Spleen (tissue), 11 donors: Measurements from ENCODE around the gene RAD51D. TPM values are rescaled to one million over a fixed set of nuclear protein-coding genes. Genes with fewer than 3 reads are reported as not detected.
A peak's percentile ranks its signal among the peaks of the same experiment; 100 is the strongest.
"Not testable (repeated sequence)": the region's sequence is repeated elsewhere in the genome, so short reads cannot be mapped to it uniquely, and the experiment has no call there.

Experiments
- DNase-seq: peaks from one replicate; pipeline ENCODE4 v3.0.0-alpha.2; 2020
- H3K27ac ChIP-seq, 8 donors: fragments of 200-600 bp; sonication (generic) in 7 of 8; 1 replicate in 4 of 8; 2 replicates in 4 of 8; pipeline versions ENCODE4 v1.5.0 to v1.8.0; 2016 to 2021; ENCODE audit warnings: inconsistent platforms in 4 of 8, mild to moderate bottlenecking in 4 of 8, moderate library complexity in 1 of 8
- H3K27me3 ChIP-seq, 7 donors: fragments of 200-600 bp; sonication (generic) in 6 of 7; replicated peaks in 1 of 7; 1 replicate in 4 of 7; 2 replicates in 3 of 7; pipeline versions ENCODE4 v1.5.0 to v1.8.0; 2016 to 2021; ENCODE audit warnings: inconsistent platforms in 3 of 7, mild to moderate bottlenecking in 1 of 7
- H3K36me3 ChIP-seq, 6 donors: fragments of 200-600 bp; sonication (generic) in 5 of 6; 1 replicate in 4 of 6; 2 replicates in 2 of 6; pipeline versions ENCODE4 v1.5.0 to v1.8.0; 2016 to 2021; ENCODE audit warnings: inconsistent platforms in 2 of 6
- H3K4me1 ChIP-seq, 6 donors: fragments of 200-600 bp; sonication (generic) in 5 of 6; 1 replicate in 3 of 6; 2 replicates in 3 of 6; pipeline versions ENCODE4 v1.5.0 to v1.8.0; 2016 to 2021; ENCODE audit warnings: inconsistent platforms in 3 of 6
- H3K4me3 ChIP-seq, 8 donors: fragments of 200-600 bp; sonication (generic) in 7 of 8; 1 replicate in 4 of 8; 2 replicates in 4 of 8; pipeline versions ENCODE4 v1.5.0 to v1.8.0; 2016 to 2021; ENCODE audit warnings: inconsistent platforms in 4 of 8, mild to moderate bottlenecking in 4 of 8, moderate library complexity in 2 of 8
- H3K9me3 ChIP-seq, 8 donors: fragments of 200-600 bp; sonication (generic) in 7 of 8; 1 replicate in 4 of 8; 2 replicates in 4 of 8; pipeline versions ENCODE4 v1.5.0 to v1.8.0; 2016 to 2021; ENCODE audit warnings: inconsistent platforms in 4 of 8
- CTCF ChIP-seq, 11 experiments: fragments of 200-600 bp in 7 of 11; fragments of 450-650 bp in 4 of 11; sonication (generic) in 4 of 11; IDR thresholded peaks in 8 of 11; conservative IDR thresholded peaks in 3 of 11; 1 replicate in 7 of 11; 2 replicates in 4 of 11; pipeline versions ENCODE4 v1.4.0 to v1.8.0; 2016 to 2021; ENCODE audit warnings: antibody characterized with exemption in 11 of 11, inconsistent platforms in 4 of 11, mild to moderate bottlenecking in 1 of 11
- POLR2A ChIP-seq, 3 donors: fragments of 450-650 bp; IDR thresholded peaks; one replicate each; pipeline ENCODE4 v1.5.1; 2017; ENCODE audit warnings: antibody characterized with exemption in 3 of 3, mild to moderate bottlenecking in 1 of 3
- POLR2AphosphoS5 ChIP-seq, 3 donors: sonication (generic); formaldehyde crosslinking; IDR thresholded peaks; one replicate each; pipeline ENCODE4 v1.5.1; 2017; ENCODE audit warnings: antibody characterized with exemption in 3 of 3
- WGBS, 5 donors: extraction: QIAGEN DNeasy Blood & Tissue Kit in 3 of 5; methylation state at CpG; one replicate each; pipeline versions ENCODE4 v1.1.5 to v1.1.7; 2013 to 2018; 5-methylcytosine and 5-hydroxymethylcytosine counted together
- intact Hi-C: fragments of 100-400 bp; cut with DNase I; formaldehyde crosslinking; loops from one replicate; pipeline ENCODE4 v1.15.0; 2023; ENCODE audit warnings: low total_unique reads
- polyA plus RNA-seq, 3 donors: library from polyadenylated mRNA; stranded (reverse); fragments of 200-250 nt; gene quantifications; one replicate each; pipeline ENCODE4 v1.2.1, GENCODE V29; 2013
- total RNA-seq, 7 donors: library from RNA; depleted of rRNA in 3 of 7; stranded (reverse); fragments of >200 nt in 3 of 7; fragmentation: NEBNext Ultra II Directional in 4 of 7; extraction: Animal tissue kit (Norgen Biotek cat#: 25700) in 4 of 7; gene quantifications; one replicate each; pipeline versions ENCODE4 v1.1.0 to v1.2.1, GENCODE V29; 2016 to 2021
- donor health status: healthy with polysubstance abuse.
- donor health status: DM: no; HTN: no; CAD: no; lungs with moderate emphysema.
- donor health status: DM: no; HTN: no; CAD: no.
- donor health status: Bipolar disorder and iron deficiency.
- donor health status: healthy.
- donor health status: DM: no; HTN: no; CAD: no.
- donor health status: DM: yes; HTN: yes; CAD: no.

Gene RAD51D
- total and polyA plus RNA-seq, 10 donors, result 4.0 to 24.1 (median 14.4) TPM

GRCh38 chr17:35095741-35096140, 23.9 kb downstream of the RAD51D start:
- intact Hi-C loops, result no loop called here
- WGBS, 5 donors, result 92 to 100% (median 95%) methylated on average over 1 of the region's 1 CpG
- no peak overlapping the region for H3K4me3 ChIP-seq
- peaks cover 0 to 21% (median 0%) of the 10 kb centered on the region in 6 donors for H3K4me1 ChIP-seq
- no peak overlapping the region for H3K27ac ChIP-seq
- no peak for TF ChIP-seq POLR2AphosphoS5 (IDR thresholded peaks at IDR 0.05)
- no peak for TF ChIP-seq POLR2A (IDR thresholded peaks at IDR 0.05)
- TF ChIP-seq CTCF (IDR thresholded peaks at IDR 0.05 in 8 of 11, conservative IDR thresholded peaks at IDR 0.05 in 3 of 11), result no peak
- H3K9me3 ChIP-seq, result no peaks in the 10 kb centered on the region
- H3K27me3 ChIP-seq, result no peaks in the 10 kb centered on the region
- peaks cover 0 to 33% (median 15%) of the 10 kb centered on the region in 6 donors for H3K36me3 ChIP-seq
- no peak for DNase-seq

DNA sequence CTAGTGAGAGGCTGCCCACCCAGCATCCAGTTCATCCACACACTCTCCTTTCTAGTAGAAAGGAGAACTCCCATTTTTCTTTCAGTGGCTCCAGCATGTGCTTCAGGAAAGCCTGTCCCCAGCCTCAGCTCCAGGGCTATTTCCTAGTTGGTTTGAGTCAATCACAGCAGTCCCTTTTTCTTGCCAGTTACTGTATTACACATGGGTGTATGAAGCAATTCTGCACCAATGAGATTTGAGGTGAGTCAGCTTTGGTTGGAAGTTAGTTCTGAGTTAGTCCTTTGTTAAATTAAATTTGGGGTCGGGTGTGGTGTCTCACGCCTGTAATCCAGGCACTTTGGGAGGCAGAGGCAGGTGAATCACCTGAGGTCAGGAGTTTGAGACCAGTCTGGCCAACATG, 24.8 kb downstream of the RAD51D start:
- no peaks in the 10 kb centered on the region for H3K9me3 ChIP-seq
- no peaks in the 10 kb centered on the region for H3K27me3 ChIP-seq
- H3K36me3 ChIP-seq, result peaks cover 0 to 24% (median 7%) of the 10 kb centered on the region in 6 donors
- WGBS, 5 donors, result 84 to 95% (median 89%) methylated on average over 2 of the region's 2 CpGs
- peaks cover 0 to 27% (median 5%) of the 10 kb centered on the region in 6 donors for H3K4me1 ChIP-seq
- TF ChIP-seq CTCF (IDR thresholded peaks at IDR 0.05 in 8 of 11, conservative IDR thresholded peaks at IDR 0.05 in 3 of 11) (no peak), POLR2AphosphoS5 (IDR thresholded peaks at IDR 0.05) (no peak), POLR2A (IDR thresholded peaks at IDR 0.05) (no peak)
- no peak overlapping the region for H3K27ac ChIP-seq
- no peak overlapping the region for H3K4me3 ChIP-seq
- no peak for DNase-seq
- intact Hi-C loops, result no loop called here

DNA sequence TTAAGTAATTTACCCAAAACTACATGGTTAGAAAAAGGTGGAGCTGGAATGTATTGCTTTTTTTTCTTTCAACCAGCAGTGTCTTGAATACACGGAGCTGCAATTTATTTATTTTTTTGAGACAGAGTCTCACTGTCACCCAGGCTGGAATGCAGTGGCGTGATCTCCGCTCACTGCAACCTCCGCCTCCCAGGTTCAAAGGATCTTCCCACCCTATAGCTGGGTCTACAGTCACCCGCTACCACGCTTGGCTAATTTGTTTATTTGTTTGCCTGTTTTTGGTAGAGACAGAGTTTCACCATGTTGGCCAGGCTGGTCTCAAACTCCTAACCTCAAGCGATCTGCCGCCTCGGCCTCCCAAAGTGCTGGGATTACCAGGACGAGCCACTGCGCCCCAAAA, 29.0 kb downstream of the RAD51D start:
- H3K4me3 ChIP-seq, H3K36me3 ChIP-seq, H3K9me3 ChIP-seq, H3K27ac ChIP-seq, H3K27me3 ChIP-seq, intact Hi-C loops, DNase-seq: not testable (repeated sequence)
- H3K4me1 ChIP-seq, result peaks cover 12 to 46% (median 34%) of the 10 kb centered on the region in 6 donors
- WGBS, 5 donors, result 92 to 96% (median 94%) methylated on average over 11 of the region's 11 CpGs

- TF ChIP-seq POLR2A (IDR thresholded peaks at IDR 0.05) (no peak), CTCF (IDR thresholded peaks at IDR 0.05 in 8 of 11, conservative IDR thresholded peaks at IDR 0.05 in 3 of 11) (peak in 10 of 11 experiments; percentile 6 to 70 (median 54))
- DNase-seq, result peak; percentile 84
- peak overlapping the region; percentile 0 to 97 (median 90) for H3K4me3 ChIP-seq
- H3K36me3 ChIP-seq, result no peaks in the 10 kb centered on the region
- peak overlapping the region; percentile 70 to 98 (median 96) for H3K27ac ChIP-seq
- H3K4me1 ChIP-seq, result peaks cover 12 to 55% (median 37%) of the 10 kb centered on the region in 6 donors
- intact Hi-C loops, result loop anchor here (2.0 to 10.0 kb wide), 2 partner anchors 65 to 91 kb away; no protein-coding TSS in a partner anchor
- WGBS, 5 donors, result 10 to 26% (median 13%) methylated on average over 17 to 22 of the region's 22 CpGs
- H3K9me3 ChIP-seq, result no peaks in the 10 kb centered on the region
- H3K27me3 ChIP-seq, result no peaks in the 10 kb centered on the region
Observed at GRCh38 chr17:35089586-35090296, 29.9 kb downstream of the RAD51D start.
